Cardiac muscle cell (in vitro differentiated cells and primary cell): ENCODE measurements around the gene ADAM12. TPM values are rescaled to one million over a fixed set of nuclear protein-coding genes. Genes with fewer than 3 reads are reported as not detected.

Experiments
- DNase-seq, 2 donors: peaks; one replicate each; pipeline versions ENCODE4 v3.0.0 to v3.0.0-alpha.2; 2010 to 2017; ENCODE audit warnings: low read depth in 1 of 2, low spot score in 1 of 2
- H3K27ac ChIP-seq: fragments of 200-600 bp; sonication (generic); 2 replicates; pipeline ENCODE4 v1.5.1; 2016
- H3K27me3 ChIP-seq: fragments of 200-600 bp; sonication (generic); 2 replicates; pipeline ENCODE4 v1.6.0; 2016; ENCODE audit warnings: control low read depth
- H3K36me3 ChIP-seq: fragments of 200-600 bp; sonication (generic); 2 replicates; pipeline ENCODE4 v1.5.1; 2016; ENCODE audit warnings: control low read depth
- H3K4me1 ChIP-seq: fragments of 200-600 bp; sonication (generic); 2 replicates; pipeline ENCODE4 v1.8.1; 2017; ENCODE audit warnings: low read depth, mild to moderate bottlenecking, mixed run types
- H3K4me3 ChIP-seq: fragments of 200-600 bp; sonication (generic); 2 replicates; pipeline ENCODE4 v1.5.1; 2016; ENCODE audit warnings: mild to moderate bottlenecking
- H3K9me3 ChIP-seq: fragments of 200-600 bp; sonication (generic); 2 replicates; pipeline ENCODE4 v1.5.1; 2017; ENCODE audit warnings: low read depth, mild to moderate bottlenecking, control low read depth
- CTCF ChIP-seq: IDR thresholded peaks from 2 replicates; pipeline ENCODE4 v1.5.1; 2012; ENCODE audit warnings: low read depth, mild to moderate bottlenecking, low read length
- polyA plus RNA-seq: library from polyadenylated mRNA; unstranded; fragments of >200 nt; fragmentation: Nextera tagmentation; extraction: Ambion mirVana; gene quantifications from 2 replicates; pipeline ENCODE4 v1.2.1, GENCODE V29; 2016
- total RNA-seq: library from RNA; depleted of rRNA; stranded (reverse); fragments of >200 nt; gene quantifications from 2 replicates; pipeline ENCODE4 v1.2.3, GENCODE V29; 2016

The ADAM12 gene
- total and polyA plus RNA-seq, 2 experiments from 2014 or later = 0.18 to 1.1 TPM

GRCh38 chr10:126394948-126395347, 6.7 kb upstream of the ADAM12 start:
- H3K9me3 ChIP-seq = no peaks in the 10 kb centered on the region
- TF ChIP-seq CTCF = no peak
- no peaks in the 10 kb centered on the region for H3K36me3 ChIP-seq
- no peaks in the 10 kb centered on the region for H3K4me1 ChIP-seq
- H3K4me3 ChIP-seq = no peak overlapping the region
- H3K27me3 ChIP-seq = no peaks in the 10 kb centered on the region
- no peak for DNase-seq
- no peak overlapping the region for H3K27ac ChIP-seq

GRCh38 chr10:126393076-126393475, 4.8 kb upstream of the ADAM12 start:
- Histone ChIP-seq H3K27ac (no peak overlapping the region), H3K4me3 (no peak overlapping the region), H3K9me3 (no peaks in the 10 kb centered on the region), H3K4me1 (no peaks in the 10 kb centered on the region), H3K27me3 (peaks cover 13% of the 10 kb centered on the region), H3K36me3 (no peaks in the 10 kb centered on the region)
- DNase-seq = no peak
- no peak for TF ChIP-seq CTCF

- H3K27ac ChIP-seq = no peak overlapping the region
Measured at GRCh38 chr10:126392469-126392868, 4.2 kb upstream of the ADAM12 start.

GRCh38 chr10:126392068-126392467, 3.8 kb upstream of the ADAM12 start:
- peaks cover 23% of the 10 kb centered on the region for H3K27me3 ChIP-seq
- H3K9me3 ChIP-seq = no peaks in the 10 kb centered on the region
- no peak for DNase-seq
- TF ChIP-seq CTCF = no peak
- H3K36me3 ChIP-seq = no peaks in the 10 kb centered on the region
- no peak overlapping the region for H3K27ac ChIP-seq
- no peaks in the 10 kb centered on the region for H3K4me1 ChIP-seq
- no peak overlapping the region for H3K4me3 ChIP-seq

More at GRCh38 chr10:126392469-126392868, 4.2 kb upstream of the ADAM12 start:
- Histone ChIP-seq H3K27me3 (peaks cover 19% of the 10 kb centered on the region), H3K36me3 (no peaks in the 10 kb centered on the region), H3K9me3 (no peaks in the 10 kb centered on the region), H3K4me3 (no peak overlapping the region), H3K4me1 (no peaks in the 10 kb centered on the region)
- no peak for TF ChIP-seq CTCF
- no peak for DNase-seq

- H3K27me3 ChIP-seq = peaks cover 23% of the 10 kb centered on the region
- no peaks in the 10 kb centered on the region for H3K9me3 ChIP-seq
- no peak overlapping the region for H3K27ac ChIP-seq
- TF ChIP-seq CTCF = no peak
- H3K36me3 ChIP-seq = no peaks in the 10 kb centered on the region
- peak in 1 of 2 donors; percentile 68 for DNase-seq
- no peaks in the 10 kb centered on the region for H3K4me1 ChIP-seq
- no peak overlapping the region for H3K4me3 ChIP-seq
Measured at GRCh38 chr10:126391192-126391885, 3.1 kb upstream of the ADAM12 start.
